Esophagus muscularis mucosa (tissue), 4 donors: ENCODE measurements around the gene DPP7. TPM values are rescaled to one million over a fixed set of nuclear protein-coding genes. Genes with fewer than 3 reads are reported as not detected.

ENCODE experiments used
- DNase-seq: peaks from one replicate; pipeline ENCODE4 v3.0.0-alpha.2; 2017; ENCODE audit errors: extremely low spot score
- H3K27ac ChIP-seq, 4 donors: fragments of 200-600 bp; sonication (generic); replicated peaks in 1 of 4; 1 replicate in 3 of 4; 2 replicates in 1 of 4; pipeline ENCODE4 v1.5.1; 2016 to 2019; ENCODE audit warnings: mild to moderate bottlenecking in 1 of 4
- H3K27me3 ChIP-seq, 4 donors: fragments of 200-600 bp; sonication (generic); one replicate each; pipeline versions ENCODE4 v1.5.1 to v1.6.0; 2016 to 2019
- H3K36me3 ChIP-seq, 4 donors: fragments of 200-600 bp; sonication (generic); one replicate each; pipeline ENCODE4 v1.5.1; 2016 to 2019
- H3K4me1 ChIP-seq, 4 donors: fragments of 200-600 bp; sonication (generic); one replicate each; pipeline ENCODE4 v1.5.1; 2016 to 2019
- H3K4me3 ChIP-seq, 4 donors: fragments of 200-600 bp; sonication (generic); 1 replicate in 2 of 4; 2 replicates in 2 of 4; pipeline ENCODE4 v1.5.1; 2016 to 2019; ENCODE audit warnings: mild to moderate bottlenecking in 4 of 4, moderate library complexity in 1 of 4
- H3K9me3 ChIP-seq, 4 donors: fragments of 200-600 bp; sonication (generic); 1 replicate in 3 of 4; 2 replicates in 1 of 4; pipeline ENCODE4 v1.5.1; 2016 to 2019
- CTCF ChIP-seq, 3 experiments: fragments of 200-600 bp in 2 of 3; fragments of 450-650 bp in 1 of 3; sonication (generic) in 2 of 3; IDR thresholded peaks; one replicate each; pipeline ENCODE4 v1.5.1; 2017 to 2019; ENCODE audit warnings: antibody characterized with exemption in 3 of 3, mild to moderate bottlenecking in 2 of 3, moderate library complexity in 1 of 3
- EP300 ChIP-seq: sonication (generic); formaldehyde crosslinking; IDR thresholded peaks from one replicate; pipeline ENCODE4 v1.6.1; 2017; ENCODE audit warnings: antibody characterized with exemption
- POLR2A ChIP-seq: fragments of 450-650 bp; IDR thresholded peaks from one replicate; pipeline ENCODE4 v1.6.1; 2017; ENCODE audit warnings: antibody characterized with exemption, moderate library complexity, mild to moderate bottlenecking, low read depth
- POLR2AphosphoS5 ChIP-seq, 2 donors: sonication (generic); formaldehyde crosslinking; IDR thresholded peaks; one replicate each; pipeline ENCODE4 v1.6.1; 2017; ENCODE audit warnings: antibody characterized with exemption in 2 of 2
- WGBS: methylation state at CpG from one replicate; pipeline ENCODE4 v1.1.5; 2018; 5-methylcytosine and 5-hydroxymethylcytosine counted together
- intact Hi-C: fragments of 100-400 bp; cut with DNase I; formaldehyde crosslinking; loops from one replicate; pipeline ENCODE4 v1.15.1; 2023
- total RNA-seq, 4 donors: library from RNA; depleted of rRNA; stranded (reverse); fragments of >200 nt; gene quantifications; one replicate each; pipeline versions ENCODE4 v1.1.0 to v1.2.1, GENCODE V29; 2016

The DPP7 gene
- total RNA-seq, 4 donors from 2014 or later: 90.1 to 121 (median 104) TPM

- Histone ChIP-seq H3K9me3 (no peaks in the 10 kb centered on the region), H3K4me1 (peaks cover 3 to 18% (median 10%) of the 10 kb centered on the region in 4 donors), H3K4me3 (no peak overlapping the region), H3K27ac (no peak overlapping the region), H3K27me3 (peaks cover 0 to 98% (median 55%) of the 10 kb centered on the region in 4 donors), H3K36me3 (no peaks in the 10 kb centered on the region)
- no peak for TF ChIP-seq EP300
- no peak for TF ChIP-seq POLR2AphosphoS5 (IDR thresholded peaks at IDR 0.05)
- no peak for TF ChIP-seq CTCF (IDR thresholded peaks at IDR 0.05)
- 45% methylated on average over 20 of the region's 37 CpGs for WGBS
- no peak for DNase-seq
- intact Hi-C loops: no loop called here
These were observed 25.1 kb upstream of the DPP7 start for GRCh38 chr9:137139468-137140150.

- 7% methylated on average over 40 of the region's 104 CpGs for WGBS
These were observed 24.4 kb upstream of the DPP7 start, which contains the start of gene GRIN1 for GRCh38 chr9:137138722-137139467. TSS of gene GRIN1 (plus strand) at chr9:137139154. CDS start at chr9:137139487, 333 bp downstream.

GRCh38 chr9:137138058-137138721 lies 23.7 kb upstream of the DPP7 start:
- no peak overlapping the region for H3K4me3 ChIP-seq
- no peak overlapping the region for H3K27ac ChIP-seq
- no peaks in the 10 kb centered on the region for H3K36me3 ChIP-seq
- intact Hi-C loops: no loop called here
- TF ChIP-seq POLR2AphosphoS5 (IDR thresholded peaks at IDR 0.05): no peak
- no peak for TF ChIP-seq EP300
- TF ChIP-seq POLR2A: no peak
- TF ChIP-seq CTCF (IDR thresholded peaks at IDR 0.05): no peak
- DNase-seq: no peak
- WGBS: 11% methylated on average over 15 of the region's 25 CpGs
- peaks cover 3 to 18% (median 10%) of the 10 kb centered on the region in 4 donors for H3K4me1 ChIP-seq
- H3K27me3 ChIP-seq: peaks cover 0 to 98% (median 56%) of the 10 kb centered on the region in 4 donors
- no peaks in the 10 kb centered on the region for H3K9me3 ChIP-seq

More at GRCh38 chr9:137138722-137139467, 24.4 kb upstream of the DPP7 start, which contains the start of gene GRIN1:
- no peak for TF ChIP-seq POLR2A
- Histone ChIP-seq H3K27me3 (peaks cover 0 to 98% (median 54%) of the 10 kb centered on the region in 4 donors), H3K4me1 (peaks cover 3 to 18% (median 10%) of the 10 kb centered on the region in 4 donors), H3K27ac (no peak within 1 kb of the TSS), H3K36me3 (no peaks in the 10 kb centered on the region), H3K4me3 (peak within 1 kb of the TSS in 3 of 4 donors; percentile 9 to 33 (median 25)), H3K9me3 (no peaks in the 10 kb centered on the region)
- intact Hi-C loops: no loop called here
- DNase-seq: no peak

- Histone ChIP-seq H3K4me1 (peaks cover 3 to 18% (median 10%) of the 10 kb centered on the region in 4 donors), H3K9me3 (peaks cover 0 to under 1% (median 0%) of the 10 kb centered on the region in 4 donors), H3K27me3 (peaks cover 0 to 96% (median 51%) of the 10 kb centered on the region in 4 donors), H3K36me3 (no peaks in the 10 kb centered on the region), H3K27ac (no peak overlapping the region), H3K4me3 (no peak overlapping the region)
- no peak for TF ChIP-seq EP300
- TF ChIP-seq POLR2AphosphoS5 (IDR thresholded peaks at IDR 0.05): no peak
- TF ChIP-seq POLR2A: no peak
- no peak for TF ChIP-seq CTCF (IDR thresholded peaks at IDR 0.05)
- 71% methylated on average over 20 of the region's 23 CpGs for WGBS
- intact Hi-C loops: no loop called here
- DNase-seq: no peak
These were observed 22.5 kb upstream of the DPP7 start for GRCh38 chr9:137136881-137137607.
